Measurements from ENCODE around the gene SPINK14. TPM values are rescaled to one million over a fixed set of nuclear protein-coding genes. Genes with fewer than 3 reads are reported as not detected.

Gene SPINK14
- total and polyA plus RNA-seq, 5 donors, result not detected

DNA sequence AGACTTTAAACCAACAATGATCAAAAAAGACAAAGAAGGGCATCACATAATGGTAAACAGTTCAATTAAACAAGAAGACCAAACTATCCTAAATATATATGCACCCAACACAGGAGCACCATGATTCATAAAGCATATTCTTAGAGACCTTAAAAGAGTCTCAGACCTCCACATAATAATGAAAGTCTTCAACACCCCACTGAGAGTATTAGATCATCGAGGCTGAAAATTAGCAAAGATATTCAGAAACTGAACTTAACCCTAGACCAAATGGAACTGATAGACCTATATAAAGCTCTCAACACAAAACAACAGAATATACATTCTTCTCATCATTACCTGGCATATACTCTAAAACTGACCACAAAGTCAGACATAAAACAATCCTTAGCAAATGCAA lies 11.7 kb upstream of the SPINK14 start:
- DNase-seq, result no peak
- no peak overlapping the region for H3K27ac ChIP-seq (ENCODE audit: low read length)
- no peaks in the 10 kb centered on the region for H3K4me1 ChIP-seq (ENCODE audit: control insufficient read depth, insufficient read depth, low read length)
- no peak overlapping the region for H3K4me3 ChIP-seq (ENCODE audit: low read length)
- 94% methylated on average over 1 of the region's 1 CpG for WGBS
- no peak for ATAC-seq
- no peaks in the 10 kb centered on the region for H3K9me3 ChIP-seq (ENCODE audit: control insufficient read depth, low read length)
- intact Hi-C loops (cut with DNase I), result no loop called here
- no peaks in the 10 kb centered on the region for H3K27me3 ChIP-seq (ENCODE audit: control insufficient read depth, insufficient read depth)

DNA sequence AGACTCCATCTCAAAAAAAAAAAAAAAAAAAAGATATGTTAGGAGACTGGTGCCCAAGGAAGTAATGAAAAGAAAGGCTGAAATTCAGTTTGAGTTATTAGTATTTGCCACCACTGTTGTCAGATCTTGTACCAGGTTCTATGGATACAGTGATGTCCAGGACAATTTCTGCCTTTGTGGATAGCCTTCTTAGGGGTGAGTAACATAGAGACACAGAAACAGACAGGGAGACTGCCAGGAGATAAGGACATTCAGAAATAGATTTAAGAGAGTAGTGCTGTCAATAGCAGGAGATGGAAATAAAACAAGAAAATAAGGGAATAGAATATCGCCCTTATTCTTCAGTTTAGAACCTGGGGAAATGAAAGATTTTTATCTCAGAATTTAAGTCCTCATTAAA lies 6.3 kb upstream of the SPINK14 start:
- ATAC-seq (peak; percentile 71 to 84), DNase-seq (no peak)
- no peaks in the 10 kb centered on the region for H3K4me1 ChIP-seq (ENCODE audit: control insufficient read depth, insufficient read depth, low read length)
- intact Hi-C loops (cut with DNase I), result no loop called here
- 64% methylated on average over 1 of the region's 1 CpG for WGBS
- H3K4me3 ChIP-seq (ENCODE audit: low read length), result no peak overlapping the region
- no peak overlapping the region for H3K27ac ChIP-seq (ENCODE audit: low read length)
- no peaks in the 10 kb centered on the region for H3K27me3 ChIP-seq (ENCODE audit: control insufficient read depth, insufficient read depth)
- no peaks in the 10 kb centered on the region for H3K9me3 ChIP-seq (ENCODE audit: control insufficient read depth, low read length)

DNA sequence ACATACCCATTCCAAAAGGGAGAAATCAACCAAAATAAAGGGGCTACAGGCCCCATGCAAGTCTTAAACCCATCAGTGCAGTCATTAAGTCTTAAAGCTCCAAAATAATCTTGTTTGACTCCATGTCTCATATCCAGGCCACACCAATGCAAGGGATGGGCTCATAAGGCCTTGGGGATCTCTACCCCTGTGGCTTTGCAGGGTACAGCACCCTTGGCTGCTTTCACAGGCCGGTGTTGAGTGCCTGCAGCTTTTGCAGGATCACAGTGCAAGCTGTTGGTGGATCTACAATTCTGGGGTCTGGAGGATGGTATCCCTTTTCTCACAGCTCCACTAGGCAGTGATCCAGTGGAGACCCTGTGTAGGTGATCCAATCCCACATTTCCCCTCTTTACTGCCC lies 5.0 kb upstream of the SPINK14 start:
- 76% methylated on average over 1 of the region's 1 CpG for WGBS
- Histone ChIP-seq H3K27me3 (ENCODE audit: control insufficient read depth, insufficient read depth) (no peaks in the 10 kb centered on the region), H3K4me1 (ENCODE audit: control insufficient read depth, insufficient read depth, low read length) (no peaks in the 10 kb centered on the region), H3K9me3 (ENCODE audit: control insufficient read depth, low read length) (no peaks in the 10 kb centered on the region), H3K4me3 (ENCODE audit: low read length) (no peak overlapping the region), H3K27ac (ENCODE audit: low read length) (no peak overlapping the region)
- intact Hi-C loops (cut with DNase I), result no loop called here
- ATAC-seq (no peak), DNase-seq (no peak)

DNA sequence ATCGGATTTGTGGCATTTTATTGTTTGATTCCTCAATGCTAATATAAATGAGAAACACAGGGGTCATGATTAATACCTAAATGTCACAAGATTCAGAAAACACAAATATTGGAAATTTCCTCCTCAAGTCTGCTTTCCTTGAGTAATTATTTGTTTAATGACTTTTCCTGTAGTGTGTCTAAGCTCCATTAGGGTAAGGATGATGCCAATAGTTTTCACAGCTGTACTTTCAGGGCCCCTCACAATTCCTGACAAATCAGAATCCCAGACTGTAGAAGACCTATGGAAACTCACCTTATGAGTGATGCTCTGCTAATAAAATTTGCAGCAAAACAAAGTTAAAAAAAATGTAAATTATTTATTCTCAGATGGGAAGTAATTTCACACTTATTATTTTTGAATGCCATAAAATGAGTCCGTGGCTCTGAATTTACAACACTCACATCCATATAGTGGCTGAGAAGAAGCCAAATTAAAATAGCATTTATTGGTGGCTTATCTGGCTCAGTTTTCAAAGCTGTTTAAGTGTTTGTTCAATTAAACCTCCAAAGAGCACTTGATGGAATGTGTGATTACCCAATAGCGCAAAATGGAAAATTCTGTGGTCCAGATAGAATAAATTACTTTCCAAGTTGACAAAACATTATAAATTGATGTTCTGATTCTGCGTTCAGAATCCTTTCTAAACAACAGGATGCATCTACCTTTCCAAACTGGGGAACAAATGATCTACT lies 1.6 kb upstream of the SPINK14 start:
- no peak for ATAC-seq
- Histone ChIP-seq H3K4me1 (ENCODE audit: control insufficient read depth, insufficient read depth, low read length) (no peaks in the 10 kb centered on the region), H3K27me3 (ENCODE audit: control insufficient read depth, insufficient read depth) (no peaks in the 10 kb centered on the region), H3K4me3 (ENCODE audit: low read length) (no peak overlapping the region), H3K27ac (ENCODE audit: low read length) (no peak overlapping the region), H3K9me3 (ENCODE audit: control insufficient read depth, low read length) (no peaks in the 10 kb centered on the region)
- DNase-seq, result no peak
- intact Hi-C loops (cut with DNase I), result no loop called here
- WGBS, result 88% methylated on average over 4 of the region's 4 CpGs

DNA sequence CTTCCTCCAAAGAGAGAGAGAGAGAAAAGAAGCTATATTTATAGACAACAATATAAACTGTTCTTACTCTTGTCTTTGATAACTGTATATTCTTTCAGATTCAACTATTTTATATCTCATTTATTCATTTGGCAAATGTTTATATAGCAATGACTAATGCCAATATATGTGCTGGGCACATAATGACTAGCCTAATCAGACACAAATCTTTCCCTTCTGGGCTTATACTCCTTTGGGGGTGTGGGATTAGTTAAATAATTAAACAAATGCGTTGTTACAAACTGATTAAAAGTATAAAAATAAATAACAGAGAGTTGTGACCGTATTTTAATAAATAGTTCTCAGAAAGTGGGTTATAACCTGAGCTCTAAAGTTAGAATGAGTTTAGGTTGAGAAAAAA lies 4.0 kb downstream of the SPINK14 start:
- no peaks in the 10 kb centered on the region for H3K27me3 ChIP-seq (ENCODE audit: control insufficient read depth, insufficient read depth)
- H3K4me1 ChIP-seq (ENCODE audit: control insufficient read depth, insufficient read depth, low read length), result no peaks in the 10 kb centered on the region
- no peak for DNase-seq
- WGBS, result 75% methylated on average over 2 of the region's 2 CpGs
- intact Hi-C loops (cut with DNase I), result loop anchor here in 2 of 4 donors (10.0 kb wide), 1 partner anchor 202 kb away; no protein-coding TSS in a partner anchor
- no peak overlapping the region for H3K4me3 ChIP-seq (ENCODE audit: low read length)
- H3K9me3 ChIP-seq (ENCODE audit: control insufficient read depth, low read length), result no peaks in the 10 kb centered on the region
- ATAC-seq, result no peak
- H3K27ac ChIP-seq (ENCODE audit: low read length), result no peak overlapping the region

DNA sequence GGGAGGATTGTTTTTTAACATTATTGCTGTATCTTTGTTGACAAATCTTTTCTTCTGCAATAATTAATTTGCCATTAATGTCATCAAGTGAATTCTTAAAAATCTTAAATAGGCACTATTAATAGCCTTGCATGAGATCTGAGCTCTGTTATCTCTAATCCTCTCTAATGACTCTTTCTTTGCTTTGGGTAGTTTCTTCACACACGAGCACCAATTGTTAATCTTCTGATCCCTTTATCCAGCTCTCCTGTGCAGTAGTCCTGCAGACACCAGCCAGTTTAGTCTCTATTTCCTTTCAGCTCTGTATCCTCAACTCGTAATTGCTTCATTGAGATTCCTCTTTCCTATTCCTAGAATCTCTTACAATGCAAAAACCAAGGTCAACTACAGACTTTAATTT lies 8.1 kb downstream of the SPINK14 start:
- H3K4me3 ChIP-seq (ENCODE audit: low read length), result no peak overlapping the region
- ATAC-seq (no peak), DNase-seq (no peak)
- no peaks in the 10 kb centered on the region for H3K4me1 ChIP-seq (ENCODE audit: control insufficient read depth, insufficient read depth, low read length)
- WGBS, result 31% methylated on average over 2 of the region's 2 CpGs
- no peaks in the 10 kb centered on the region for H3K9me3 ChIP-seq (ENCODE audit: control insufficient read depth, low read length)
- no peak overlapping the region for H3K27ac ChIP-seq (ENCODE audit: low read length)
- H3K27me3 ChIP-seq (ENCODE audit: control insufficient read depth, insufficient read depth), result no peaks in the 10 kb centered on the region
- intact Hi-C loops (cut with DNase I), result loop anchor here (5.0 to 10.0 kb wide), 2 partner anchors 198 to 556 kb away; no protein-coding TSS in a partner anchor

DNA sequence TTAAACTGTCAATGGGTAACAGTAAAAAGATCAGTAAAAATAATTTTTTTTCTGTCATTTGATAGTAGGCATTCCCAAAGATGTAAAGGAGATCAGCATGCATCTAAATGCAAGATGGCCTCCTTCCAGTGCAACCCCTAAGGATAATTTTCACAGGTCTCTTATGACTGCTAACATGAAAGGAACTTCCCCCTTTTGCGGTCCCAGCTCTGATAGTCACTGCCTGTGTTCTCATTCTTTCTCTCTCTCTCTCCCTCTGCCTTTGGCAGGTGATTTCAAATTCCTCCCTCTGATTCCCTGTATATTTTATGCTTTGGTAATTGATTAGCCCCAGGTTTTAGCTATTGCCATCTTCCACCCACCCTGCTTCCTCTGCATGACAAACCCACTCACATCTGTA lies 8.9 kb downstream of the SPINK14 start:
- DNase-seq, result no peak
- no peak overlapping the region for H3K27ac ChIP-seq (ENCODE audit: low read length)
- 64% methylated on average over 1 of the region's 1 CpG for WGBS
- no peaks in the 10 kb centered on the region for H3K9me3 ChIP-seq (ENCODE audit: control insufficient read depth, low read length)
- intact Hi-C loops (cut with DNase I), result loop anchor here (5.0 to 10.0 kb wide), 2 partner anchors 198 to 555 kb away; no protein-coding TSS in a partner anchor
- H3K4me1 ChIP-seq (ENCODE audit: control insufficient read depth, insufficient read depth, low read length), result no peaks in the 10 kb centered on the region
- no peak for ATAC-seq
- no peaks in the 10 kb centered on the region for H3K27me3 ChIP-seq (ENCODE audit: control insufficient read depth, insufficient read depth)
- H3K4me3 ChIP-seq (ENCODE audit: low read length), result no peak overlapping the region

DNA sequence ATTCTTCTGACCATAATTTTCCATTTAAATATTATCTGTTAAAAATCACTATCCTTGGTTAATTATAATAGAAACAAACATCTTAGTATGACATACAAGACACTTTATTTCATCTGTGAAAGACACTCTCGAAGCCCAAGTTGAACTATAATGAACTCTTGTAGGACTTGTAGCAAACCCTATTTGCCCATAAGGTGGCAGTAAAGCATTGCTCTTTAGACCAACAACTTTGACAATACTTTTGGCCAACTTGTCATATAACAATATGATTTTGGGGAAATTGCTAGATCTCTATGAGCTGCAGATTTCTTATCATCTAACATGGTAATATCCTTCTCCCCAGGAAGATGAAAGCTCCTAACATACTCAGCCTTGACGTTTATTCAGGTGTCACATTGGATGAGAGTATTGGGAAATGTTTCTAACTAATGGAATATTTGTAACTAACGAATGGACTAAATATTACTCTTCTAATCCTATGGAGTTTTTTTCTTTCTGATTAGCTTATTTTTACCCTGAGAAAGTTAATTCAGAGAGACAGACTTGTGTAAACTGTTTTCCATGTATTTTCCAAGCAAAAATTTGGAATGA lies 11.0 kb downstream of the SPINK14 start:
- 32% methylated on average over 3 of the region's 3 CpGs for WGBS
- Histone ChIP-seq H3K4me1 (ENCODE audit: control insufficient read depth, insufficient read depth, low read length) (no peaks in the 10 kb centered on the region), H3K4me3 (ENCODE audit: low read length) (no peak overlapping the region), H3K27ac (ENCODE audit: low read length) (no peak overlapping the region), H3K9me3 (ENCODE audit: control insufficient read depth, low read length) (no peaks in the 10 kb centered on the region), H3K27me3 (ENCODE audit: control insufficient read depth, insufficient read depth) (no peaks in the 10 kb centered on the region)
- intact Hi-C loops (cut with DNase I), result loop anchor here (2.0 to 10.0 kb wide), 3 partner anchors 195 to 553 kb away; no protein-coding TSS in a partner anchor
- peak; percentile 62 to 74 for ATAC-seq
- DNase-seq, result no peak

DNA sequence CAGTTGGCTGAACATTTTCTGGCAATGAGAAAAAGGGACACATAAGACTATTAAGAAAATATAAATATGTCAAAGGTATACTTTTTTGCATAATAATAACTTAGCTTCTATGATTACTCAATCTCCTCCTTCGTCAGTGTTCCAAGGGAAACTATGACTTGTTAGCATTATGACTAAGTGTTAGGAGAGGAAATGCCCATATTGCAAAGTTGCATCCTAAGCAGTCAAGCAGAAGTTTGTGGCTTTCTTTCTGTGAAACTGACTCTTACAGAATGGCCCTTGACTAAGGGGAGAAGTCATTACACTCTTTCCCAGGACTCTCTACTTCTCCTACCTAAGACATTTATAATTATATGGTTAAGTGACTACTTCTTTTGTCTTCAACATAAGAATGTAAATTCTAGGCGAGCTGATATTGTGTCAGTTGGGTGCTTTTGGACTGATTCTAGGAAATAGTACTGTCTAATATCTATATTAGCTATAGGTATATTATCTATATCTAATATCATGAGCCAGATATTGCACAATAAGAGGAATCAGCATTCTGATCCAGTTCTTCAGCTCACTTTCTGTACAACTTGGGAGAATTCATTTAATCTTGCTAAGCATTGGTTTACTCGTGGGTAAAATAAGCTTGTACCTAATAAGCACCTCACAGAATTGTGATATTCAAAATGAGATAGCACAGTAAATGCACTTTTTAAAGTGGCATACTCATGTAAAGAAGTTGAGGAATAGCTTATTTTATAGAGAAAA lies 18.1 kb downstream of the SPINK14 start:
- ATAC-seq (peak; percentile 75 to 83), DNase-seq (no peak)
- Histone ChIP-seq H3K9me3 (ENCODE audit: control insufficient read depth, low read length) (no peaks in the 10 kb centered on the region), H3K4me3 (ENCODE audit: low read length) (no peak overlapping the region), H3K4me1 (ENCODE audit: control insufficient read depth, insufficient read depth, low read length) (no peaks in the 10 kb centered on the region), H3K27me3 (ENCODE audit: control insufficient read depth, insufficient read depth) (no peaks in the 10 kb centered on the region), H3K27ac (ENCODE audit: low read length) (no peak overlapping the region)
- WGBS, result 78% methylated on average over 3 of the region's 3 CpGs
- intact Hi-C loops (cut with DNase I), result no loop called here

DNA sequence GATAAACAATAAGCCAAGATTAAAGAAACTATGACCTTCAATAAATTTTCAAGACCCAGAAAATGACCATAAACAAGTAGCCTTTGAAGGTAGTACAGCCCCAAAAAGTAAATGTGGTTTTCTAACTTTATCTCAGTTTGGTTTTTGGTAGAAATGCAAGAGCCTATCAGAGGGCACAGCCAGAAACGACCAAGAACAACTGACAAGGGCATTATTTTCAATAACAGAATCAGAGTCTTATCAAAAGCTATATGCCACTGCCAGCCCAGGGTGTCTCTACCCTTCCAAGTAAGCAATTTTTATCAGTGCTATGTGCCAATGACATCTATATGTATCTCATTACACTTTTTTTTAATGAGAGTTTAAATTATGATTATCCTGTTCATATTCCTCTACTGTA lies 22.7 kb downstream of the SPINK14 start:
- no peaks in the 10 kb centered on the region for H3K4me1 ChIP-seq (ENCODE audit: control insufficient read depth, insufficient read depth, low read length)
- intact Hi-C loops (cut with DNase I), result no loop called here
- WGBS, result 36% methylated on average over 1 of the region's 1 CpG
- ATAC-seq, result no peak
- H3K27ac ChIP-seq (ENCODE audit: low read length), result no peak overlapping the region
- no peak for DNase-seq
- no peaks in the 10 kb centered on the region for H3K27me3 ChIP-seq (ENCODE audit: control insufficient read depth, insufficient read depth)
- no peaks in the 10 kb centered on the region for H3K9me3 ChIP-seq (ENCODE audit: control insufficient read depth, low read length)
- H3K4me3 ChIP-seq (ENCODE audit: low read length), result no peak overlapping the region

DNA sequence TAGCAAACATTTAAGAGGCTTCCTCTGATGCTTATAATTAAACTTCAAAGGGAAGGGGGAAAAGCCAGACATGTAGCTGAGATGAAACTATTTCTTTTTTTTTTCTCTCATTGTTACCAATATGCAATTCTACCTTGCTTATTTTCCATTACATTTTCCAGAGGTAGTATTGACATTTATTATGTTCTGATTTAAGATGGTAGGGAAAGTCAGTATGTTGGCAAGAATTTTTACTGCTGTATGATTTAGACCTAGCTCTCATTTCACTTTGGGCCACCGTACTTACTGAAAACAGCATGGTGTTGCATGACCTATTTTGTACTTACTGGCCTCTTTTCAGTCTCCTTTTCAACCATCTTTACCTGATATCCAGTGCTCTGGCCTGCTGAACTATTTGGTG lies 24.9 kb downstream of the SPINK14 start:
- Histone ChIP-seq H3K4me3 (ENCODE audit: low read length) (no peak overlapping the region), H3K4me1 (ENCODE audit: control insufficient read depth, insufficient read depth, low read length) (no peaks in the 10 kb centered on the region), H3K27ac (ENCODE audit: low read length) (no peak overlapping the region), H3K9me3 (ENCODE audit: control insufficient read depth, low read length) (no peaks in the 10 kb centered on the region), H3K27me3 (ENCODE audit: control insufficient read depth, insufficient read depth) (no peaks in the 10 kb centered on the region)
- ATAC-seq, result no peak
- WGBS, result 95% methylated on average over 1 of the region's 1 CpG
- intact Hi-C loops (cut with DNase I), result no loop called here
- no peak for DNase-seq
